ENCODE data around the gene MACROD2.

The MACROD2 gene

DNA sequence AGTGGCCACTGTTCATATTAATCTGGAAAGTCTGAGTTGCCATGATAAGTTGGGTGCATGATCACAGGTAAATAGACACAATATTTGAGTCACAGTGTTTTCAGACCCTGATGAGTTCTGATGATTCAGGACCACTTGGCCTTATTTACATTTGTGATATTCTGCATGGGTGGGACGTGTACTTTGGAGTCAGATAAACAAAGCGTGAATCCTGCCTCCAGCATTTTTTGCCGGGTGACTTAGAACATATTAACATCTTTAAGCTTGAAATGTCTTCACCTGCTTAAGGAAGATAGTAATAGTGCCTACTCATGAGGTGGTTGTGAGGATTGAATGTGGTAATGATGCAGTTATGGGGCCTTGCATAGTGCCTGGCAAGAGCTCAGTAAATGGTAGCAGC, 1582.8 kb downstream of the MACROD2 start:
- no peak for DNase-seq

DNA sequence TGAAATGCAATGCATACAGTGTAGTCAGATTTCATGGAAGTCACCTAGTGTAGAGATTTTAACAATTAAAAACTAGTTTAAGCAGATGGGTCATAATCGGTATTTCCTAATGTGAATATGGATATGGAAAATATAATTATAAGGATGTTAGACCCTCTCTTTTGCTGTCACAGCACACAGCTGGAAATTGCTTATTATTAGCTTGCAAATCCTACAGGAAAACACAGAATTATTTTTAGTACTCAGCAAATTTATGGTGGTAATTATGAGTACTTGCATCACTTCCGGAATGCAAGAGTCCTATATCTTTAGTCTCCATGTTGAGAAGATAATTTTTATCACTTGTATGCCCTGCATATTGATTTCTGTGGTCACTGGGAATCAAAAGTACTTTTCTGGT, 1584.4 kb downstream of the MACROD2 start:
- DNase-seq, result no peak

DNA sequence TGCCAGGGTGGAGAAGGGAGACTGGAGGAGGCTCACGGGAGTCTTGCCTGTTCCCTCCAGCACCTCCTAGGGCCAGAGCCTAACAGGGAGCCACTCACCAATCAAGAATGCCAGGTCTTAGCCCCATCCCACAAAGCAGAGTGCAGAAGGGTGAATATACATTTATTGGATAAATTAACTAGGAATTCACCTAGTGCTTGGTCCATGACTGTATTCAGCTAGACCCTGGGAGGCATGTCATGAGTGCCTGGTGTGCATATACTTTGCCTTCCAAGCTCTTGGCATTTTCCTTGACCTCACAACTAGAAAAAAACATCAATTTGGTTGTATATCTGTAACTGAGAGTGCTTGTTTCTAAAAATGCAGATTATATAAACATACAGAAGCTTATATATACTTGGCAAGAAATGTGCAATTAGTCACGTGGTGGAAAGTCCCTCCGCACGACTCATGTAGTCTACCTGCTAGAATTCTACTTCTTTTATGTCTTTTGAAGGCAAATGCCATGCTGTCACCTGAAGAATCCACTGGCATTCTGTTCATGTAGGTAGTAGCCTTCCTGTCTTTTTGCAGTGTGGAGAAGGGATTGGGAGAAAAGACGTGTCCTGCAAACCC, 1586.9 kb downstream of the MACROD2 start:
- DNase-seq, result no peak

DNA sequence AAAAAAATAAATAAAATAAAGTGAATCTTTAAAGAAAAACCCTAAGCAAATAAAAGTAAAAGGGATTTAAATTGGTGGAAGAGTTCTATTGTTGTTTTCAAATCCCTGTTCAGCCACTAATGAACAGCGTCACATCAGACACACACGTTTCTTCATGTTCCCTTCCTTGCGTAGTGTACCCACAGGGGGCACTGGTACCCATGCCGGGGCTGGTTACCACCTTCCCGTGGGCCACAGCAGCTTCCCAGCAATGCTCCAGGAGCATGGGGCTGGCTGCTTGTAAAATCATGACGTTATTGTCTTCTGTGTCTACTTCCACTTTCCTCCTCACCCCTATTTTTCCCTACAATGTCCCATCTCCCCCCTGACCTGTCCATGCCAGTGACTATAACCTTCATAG, 1589.2 kb downstream of the MACROD2 start:
- DNase-seq, result no peak

DNA sequence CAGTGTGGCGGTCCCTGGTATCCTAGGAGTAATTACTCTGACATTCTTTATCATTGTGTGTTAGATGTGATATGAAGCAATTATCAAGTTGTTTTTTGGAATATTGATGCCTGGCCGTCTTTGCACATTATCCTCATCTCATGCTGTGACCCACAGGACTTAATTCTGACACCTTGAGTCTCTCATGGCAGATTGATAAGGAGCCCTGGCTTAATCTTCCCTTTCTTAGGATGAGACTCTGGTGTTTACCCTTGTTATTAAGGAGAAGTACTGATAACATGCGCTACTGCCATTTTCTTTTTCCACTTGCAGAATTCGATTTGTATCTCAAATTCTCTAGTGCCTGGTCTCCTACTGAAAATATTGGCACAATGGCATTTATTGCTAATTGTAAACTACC, 1597.8 kb downstream of the MACROD2 start:
- DNase-seq, result peak; percentile 85

DNA sequence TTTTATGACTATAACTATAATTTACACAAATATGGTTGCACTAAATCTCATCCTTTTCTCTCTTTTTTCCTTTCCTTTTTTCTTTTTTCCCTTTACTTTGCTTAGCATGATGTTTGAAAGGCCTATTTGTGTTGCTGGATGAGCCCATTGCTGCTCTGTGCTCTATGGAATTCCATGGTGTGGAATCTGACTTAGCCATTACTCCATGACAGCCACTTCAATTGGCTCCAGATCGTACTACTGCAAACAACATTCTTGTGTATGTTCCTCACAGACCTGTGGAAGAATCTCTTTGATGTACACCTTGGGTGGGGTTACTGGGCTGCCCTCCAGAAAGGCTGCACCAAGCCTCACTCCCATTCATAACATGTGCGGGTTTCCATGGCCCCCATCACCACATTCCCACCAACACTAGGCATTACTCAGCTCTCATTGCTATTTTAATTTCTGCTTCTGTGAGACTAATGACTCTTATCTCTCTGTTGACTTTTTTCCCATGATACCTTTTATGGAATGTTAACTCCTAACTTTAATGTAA, 1598.9 kb downstream of the MACROD2 start:
- no peak for DNase-seq

DNA sequence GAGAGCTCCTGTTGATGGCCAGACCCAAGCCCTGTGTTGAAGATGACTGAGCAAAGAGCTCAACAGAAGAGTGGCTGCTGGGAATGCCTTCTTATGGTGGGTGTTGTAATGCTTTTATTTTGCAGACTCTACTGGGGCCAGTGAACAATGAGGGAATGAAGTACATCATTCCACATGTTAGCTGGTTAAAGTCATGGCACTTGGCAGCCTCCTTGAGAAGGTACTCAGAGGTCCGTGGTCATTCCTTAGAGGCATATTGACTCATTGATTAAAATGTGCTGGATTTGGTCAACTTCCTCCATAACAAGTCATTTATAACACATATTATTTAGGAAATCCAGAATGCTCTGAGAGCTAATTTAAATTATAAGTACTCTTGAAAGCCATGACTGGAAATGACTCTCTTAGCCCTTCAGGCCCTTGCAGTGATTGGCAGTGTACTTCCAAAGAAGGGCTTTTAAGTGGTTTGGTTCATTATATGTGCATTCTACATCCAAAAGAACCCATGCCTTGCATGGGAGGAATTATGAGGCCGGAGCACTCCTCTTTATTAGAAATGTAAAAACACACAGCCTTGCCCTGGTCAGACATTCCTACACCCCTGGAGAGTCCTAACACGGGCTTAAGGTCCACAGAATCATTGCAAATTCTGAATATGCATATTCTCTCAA, 1601.0 kb downstream of the MACROD2 start:
- no peak for DNase-seq

DNA sequence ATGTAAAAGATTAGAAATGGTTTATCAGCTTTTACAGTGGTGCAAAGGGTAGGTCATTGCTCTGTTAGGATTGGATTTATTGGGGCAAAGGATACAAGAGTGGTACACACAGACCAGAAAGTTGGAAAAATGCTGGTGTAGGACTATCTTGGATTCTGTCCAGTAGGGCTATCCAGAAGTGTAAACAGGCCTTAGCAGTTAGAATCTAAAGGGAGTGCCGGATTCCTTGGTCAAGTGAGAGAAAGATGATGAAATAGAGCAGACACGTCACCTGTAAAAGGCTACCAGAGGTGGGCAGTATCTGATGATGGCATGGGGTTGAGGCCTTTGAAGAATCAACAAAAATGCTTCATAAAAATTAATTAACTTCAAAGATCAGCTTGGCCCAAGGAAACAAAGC, 1602.0 kb downstream of the MACROD2 start:
- no peak for DNase-seq

DNA sequence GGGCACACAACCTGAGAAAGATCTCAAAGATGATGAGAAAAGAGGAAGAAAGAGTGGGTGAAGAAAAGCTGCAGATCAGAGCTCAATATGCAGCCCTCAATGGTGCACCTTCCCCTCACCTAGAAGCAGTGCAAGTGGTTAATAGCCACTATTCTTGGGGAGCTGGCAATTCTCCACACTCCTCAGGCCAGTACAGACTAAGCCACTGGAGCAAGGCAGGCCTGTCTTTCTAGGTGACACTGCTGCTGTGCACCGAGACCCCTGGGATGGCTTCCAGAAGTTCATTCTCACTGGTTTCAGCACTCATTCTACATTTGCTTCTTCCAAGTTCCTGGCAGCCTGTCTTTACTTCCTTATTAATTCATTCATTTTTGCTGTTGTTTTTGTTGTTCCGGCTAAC, 1604.6 kb downstream of the MACROD2 start:
- DNase-seq, result no peak

DNA sequence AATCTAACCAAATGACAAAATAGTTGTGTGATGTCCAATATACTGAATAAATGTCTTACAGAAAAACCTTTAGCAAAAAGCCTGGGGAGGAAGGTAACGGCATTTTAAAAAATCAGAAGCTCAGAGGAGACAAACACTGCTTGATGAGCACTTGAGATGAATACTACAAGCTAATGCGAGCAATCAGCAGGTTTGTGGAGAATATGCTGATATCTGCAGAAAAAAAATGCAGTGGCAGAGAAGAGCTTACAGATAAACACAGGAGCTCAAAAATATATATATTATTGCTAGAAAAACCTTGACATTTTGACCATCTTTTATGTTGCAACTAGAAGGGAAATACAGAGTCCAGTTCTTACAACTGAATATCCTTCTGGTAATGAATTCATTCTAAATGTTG, 1605.2 kb downstream of the MACROD2 start:
- DNase-seq, result no peak

DNA sequence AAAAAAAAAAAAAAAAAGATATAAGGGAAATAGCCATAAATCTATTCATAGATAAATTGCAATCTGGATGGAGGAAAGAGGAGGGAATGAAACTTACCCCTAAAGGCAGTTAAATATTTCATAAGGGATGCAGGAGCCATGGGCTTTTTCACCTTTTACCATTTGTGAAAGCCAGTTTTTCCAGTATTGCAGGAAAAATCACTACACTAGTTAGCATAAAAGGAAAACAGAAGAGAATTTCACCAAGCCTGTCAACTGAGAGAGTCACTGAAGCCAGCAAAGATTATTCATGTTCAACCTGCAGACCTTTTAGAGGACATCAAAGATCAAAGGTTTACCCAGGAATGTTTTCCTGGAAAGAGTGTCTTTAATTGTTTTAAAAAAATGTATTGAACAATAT, 1608.2 kb downstream of the MACROD2 start:
- no peak for DNase-seq

DNA sequence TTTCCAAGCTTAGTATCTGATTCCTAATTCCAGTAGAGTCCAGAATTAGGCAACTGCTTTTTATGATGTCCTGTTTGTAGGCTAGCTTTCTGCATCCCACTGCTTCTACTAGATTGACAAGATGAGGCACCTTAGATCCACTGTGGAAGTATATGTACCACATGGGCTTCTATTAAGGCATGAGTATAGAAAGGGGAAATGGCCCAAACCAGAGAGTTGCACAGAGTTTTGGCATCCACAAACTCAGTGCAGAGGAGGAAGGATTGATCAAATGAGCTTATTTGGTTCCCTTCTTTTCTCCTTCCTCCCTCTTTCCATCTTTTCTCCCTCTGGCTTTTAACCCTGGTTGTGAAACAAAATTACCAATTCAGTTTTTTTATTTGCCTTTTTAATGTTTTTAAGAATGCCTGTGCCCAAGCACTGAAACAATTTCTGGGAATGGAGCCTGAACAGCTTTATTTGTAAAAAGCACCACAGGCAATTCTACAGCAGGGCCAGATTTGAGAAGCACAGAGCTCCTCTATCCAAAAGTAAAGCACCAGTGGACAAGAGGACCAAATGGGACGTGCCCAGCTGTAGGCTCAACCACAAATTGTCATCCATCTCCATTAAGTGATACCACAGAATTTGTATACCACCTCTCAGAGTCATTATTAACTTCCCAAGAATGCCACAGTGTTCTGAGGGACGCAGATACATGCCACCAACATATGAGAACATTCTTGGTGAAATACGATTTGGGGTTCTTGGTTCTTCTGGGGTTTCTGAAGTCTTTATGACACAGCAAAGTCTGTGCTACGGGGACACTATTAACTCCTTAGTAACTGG, 1608.9 kb downstream of the MACROD2 start:
- no peak for DNase-seq

DNA sequence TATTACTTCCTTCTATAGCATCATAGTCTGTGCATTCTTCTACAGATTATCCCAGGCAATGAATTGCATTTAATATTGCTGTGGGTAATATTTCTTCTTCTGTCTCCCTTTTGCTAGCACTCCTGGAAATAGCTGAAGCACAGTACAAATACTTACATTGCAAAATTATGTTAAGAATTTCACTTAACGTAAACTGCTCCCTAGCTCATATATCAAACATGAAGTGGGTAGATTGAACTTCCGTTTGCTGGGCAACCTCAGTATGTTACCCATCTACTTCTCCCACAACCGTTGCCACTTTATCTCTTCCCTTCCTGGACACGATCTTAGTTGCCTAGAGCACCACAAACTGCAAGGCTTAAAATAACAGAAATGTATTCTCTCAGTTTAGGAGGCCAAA, 1614.6 kb downstream of the MACROD2 start:
- no peak for DNase-seq

DNA sequence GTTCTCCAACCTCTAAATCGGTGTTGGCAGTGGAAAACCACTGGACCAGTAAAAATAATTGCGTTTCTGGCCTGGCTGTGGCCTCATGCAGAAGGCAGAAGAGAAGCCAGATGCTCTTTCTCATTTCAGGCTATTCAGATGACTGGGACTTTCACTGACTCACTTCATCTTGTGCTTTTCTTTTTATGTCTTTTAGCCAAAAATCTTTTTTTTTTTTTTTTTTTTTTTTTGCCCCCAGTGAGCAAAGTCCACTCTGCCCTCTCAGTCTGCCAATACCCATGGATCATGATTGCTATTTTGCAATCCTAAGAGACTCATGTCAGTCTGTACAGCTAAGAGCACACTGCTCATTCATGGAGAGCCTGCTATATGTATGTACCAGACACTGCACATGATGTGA, 1615.5 kb downstream of the MACROD2 start:
- no peak for DNase-seq

DNA sequence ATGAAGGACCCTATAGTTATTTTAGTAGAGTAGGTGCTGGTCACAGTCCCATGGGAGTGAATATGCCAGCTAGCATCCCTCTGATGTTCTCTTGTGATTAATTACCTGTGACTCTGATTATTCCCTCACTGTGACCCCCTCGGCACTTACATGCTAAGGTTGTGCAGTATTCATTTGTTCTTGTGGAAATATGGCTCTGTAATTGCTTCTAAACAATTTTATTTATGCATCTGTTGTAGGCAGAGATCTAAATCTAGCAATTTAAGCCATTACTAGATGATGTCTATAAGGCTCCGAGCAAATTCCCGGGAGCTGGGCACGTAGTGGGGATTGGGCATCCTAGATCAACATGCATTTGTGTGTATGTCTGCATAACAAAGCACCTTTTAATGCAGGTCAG, 1616.2 kb downstream of the MACROD2 start:
- DNase-seq, result no peak

DNA sequence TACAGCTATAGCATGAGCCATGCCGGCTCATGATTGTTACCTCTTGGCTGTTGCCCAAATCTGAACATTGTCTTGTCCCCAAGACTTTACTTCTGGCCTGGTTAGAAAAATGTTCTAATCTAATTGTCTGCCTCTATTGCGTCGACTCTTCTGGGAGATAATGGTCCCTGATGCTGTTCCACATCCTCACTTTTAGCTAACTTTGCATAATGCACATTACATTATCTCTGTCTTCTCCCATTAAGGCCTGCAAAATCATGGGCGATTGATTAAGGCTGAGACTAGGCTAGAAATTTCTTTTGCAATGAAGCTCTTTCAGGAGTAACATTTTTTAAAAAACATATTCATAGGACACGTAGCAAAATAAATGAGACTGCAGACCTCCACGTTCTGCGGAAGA, 1616.9 kb downstream of the MACROD2 start:
- DNase-seq, result no peak

DNA sequence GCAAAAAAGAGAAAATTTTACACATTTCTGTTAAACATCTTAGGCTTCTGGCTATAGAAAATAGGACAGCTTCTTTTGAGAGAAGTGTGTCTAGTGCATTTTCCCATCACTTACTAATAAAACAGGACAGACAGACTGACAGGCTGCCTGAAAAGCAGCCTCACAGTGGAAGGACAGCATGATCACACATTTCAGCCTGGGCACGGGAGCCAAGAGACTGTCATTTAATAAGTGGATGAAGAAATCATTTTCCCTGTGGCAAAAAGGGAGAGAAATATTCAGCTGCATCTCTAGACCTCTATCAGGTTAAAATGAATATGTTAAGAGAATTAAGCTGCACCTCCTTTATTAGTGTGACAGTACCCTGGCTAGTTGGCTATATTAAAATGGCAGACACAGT, 1617.5 kb downstream of the MACROD2 start:
- DNase-seq, result no peak

DNA sequence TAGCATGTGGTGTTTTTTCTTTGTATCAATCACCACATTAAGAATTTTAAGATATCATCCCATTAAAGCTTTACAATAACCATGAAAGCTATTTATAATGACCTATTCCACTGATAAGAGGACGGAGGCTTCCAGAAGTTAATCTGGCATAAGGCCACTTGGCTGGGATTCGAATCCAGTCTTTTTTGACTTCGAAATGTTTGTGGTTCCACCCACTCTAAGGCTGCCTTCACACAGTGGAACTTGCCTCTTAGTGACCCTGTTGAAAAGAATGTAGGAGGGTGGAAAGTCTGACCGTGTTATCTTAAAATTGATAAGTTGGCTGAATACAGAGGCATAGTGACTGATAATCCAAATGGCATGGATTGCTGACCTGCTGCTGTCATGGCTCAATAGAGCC, 1618.2 kb downstream of the MACROD2 start:
- DNase-seq, result no peak

DNA sequence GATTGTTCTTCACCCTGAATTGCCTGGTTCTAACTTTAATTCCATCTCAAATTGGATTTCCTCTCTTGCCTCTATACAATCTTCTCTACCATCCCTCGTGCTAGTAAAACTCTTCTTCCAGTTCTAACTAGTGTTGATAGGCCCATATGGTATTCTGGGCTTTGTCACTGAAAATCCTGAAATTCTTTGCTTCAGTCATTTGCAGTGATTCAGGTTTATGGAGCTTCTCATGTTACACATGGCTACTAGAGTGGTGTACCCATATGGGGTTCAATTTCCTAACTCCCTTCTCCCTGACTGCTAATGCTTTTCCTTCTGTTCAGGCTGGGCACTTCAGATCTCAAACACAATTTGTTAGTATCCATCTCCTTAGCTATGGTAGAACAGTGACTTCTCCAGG, 1621.3 kb downstream of the MACROD2 start:
- no peak for DNase-seq

DNA sequence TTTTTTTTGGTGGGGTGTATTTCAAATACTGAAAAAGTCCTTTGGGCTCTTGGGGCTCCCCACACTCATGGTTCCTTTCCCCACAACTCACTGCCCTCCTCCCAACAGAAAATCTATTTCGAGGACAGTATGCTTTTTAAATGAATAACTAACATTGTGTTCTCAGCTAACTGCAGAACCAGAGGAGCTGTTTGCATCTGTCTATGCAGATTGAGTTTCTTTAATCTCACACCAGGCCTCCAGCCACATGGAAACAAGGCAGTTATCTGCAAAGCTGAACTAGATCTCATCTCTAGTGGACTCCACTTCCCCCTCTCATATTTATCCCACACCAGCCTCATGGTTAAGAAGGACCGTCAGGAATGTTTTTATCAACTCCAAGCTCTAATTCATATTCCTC, 1622.8 kb downstream of the MACROD2 start:
- no peak for DNase-seq

DNA sequence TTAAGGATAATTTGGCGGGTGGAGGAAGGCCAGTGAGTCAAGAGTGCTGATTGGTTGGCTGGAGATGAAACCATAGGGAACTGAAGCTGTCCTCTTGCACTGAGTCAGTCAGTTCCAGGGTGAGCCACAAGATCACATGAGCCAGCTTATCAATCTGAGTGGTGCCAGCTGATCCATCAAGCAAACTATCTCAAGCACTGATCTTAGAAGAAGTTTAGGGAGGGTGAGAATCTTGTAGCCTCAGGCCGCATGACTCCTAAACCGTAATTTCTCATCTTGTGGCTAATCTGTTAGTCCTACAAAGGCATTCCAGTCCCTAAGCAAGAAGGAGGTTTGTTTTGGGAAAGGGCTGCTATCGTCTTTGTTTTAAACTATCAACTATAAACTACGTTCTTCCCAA, 1623.6 kb downstream of the MACROD2 start:
- no peak for DNase-seq

DNA sequence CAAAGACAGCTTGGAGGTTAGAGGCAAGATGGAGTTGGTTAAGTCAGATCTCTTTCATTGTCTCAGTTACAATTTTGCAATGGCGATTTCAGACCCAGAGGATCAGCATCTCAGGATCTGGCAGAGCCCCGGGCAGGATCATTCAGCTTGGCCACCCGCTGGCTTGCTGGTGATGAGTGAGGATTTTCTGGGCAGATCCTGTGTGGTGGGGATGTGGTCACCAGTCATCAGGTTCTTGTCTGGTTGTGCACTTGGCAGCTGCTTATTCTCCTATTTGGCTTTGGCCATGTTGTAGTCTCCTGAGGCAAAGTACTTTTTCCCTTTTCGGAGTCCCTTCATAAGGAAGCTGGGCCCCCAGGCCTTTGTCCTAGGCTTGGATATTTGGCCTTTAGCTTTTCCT, 1624.0 kb downstream of the MACROD2 start:
- no peak for DNase-seq

DNA sequence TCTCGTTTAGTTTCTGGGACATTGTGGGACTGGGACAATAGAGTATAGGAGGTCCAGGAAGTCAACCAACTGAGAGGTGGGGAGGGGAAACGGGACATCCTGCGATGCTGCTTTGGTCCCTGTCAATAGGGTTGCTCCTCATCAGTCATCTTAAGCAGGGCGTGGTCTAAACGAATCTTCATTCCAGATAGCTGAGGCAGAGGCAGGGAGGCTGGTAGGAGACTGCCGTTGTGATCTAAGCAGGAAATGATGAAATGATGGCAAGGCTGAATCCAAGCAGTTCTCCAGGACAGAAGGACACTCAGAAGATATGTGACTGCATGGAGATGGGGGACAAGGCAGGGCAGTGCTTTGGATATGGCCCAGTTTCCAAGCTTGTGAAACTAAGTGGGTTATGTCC, 1624.5 kb downstream of the MACROD2 start:
- DNase-seq, result no peak

DNA sequence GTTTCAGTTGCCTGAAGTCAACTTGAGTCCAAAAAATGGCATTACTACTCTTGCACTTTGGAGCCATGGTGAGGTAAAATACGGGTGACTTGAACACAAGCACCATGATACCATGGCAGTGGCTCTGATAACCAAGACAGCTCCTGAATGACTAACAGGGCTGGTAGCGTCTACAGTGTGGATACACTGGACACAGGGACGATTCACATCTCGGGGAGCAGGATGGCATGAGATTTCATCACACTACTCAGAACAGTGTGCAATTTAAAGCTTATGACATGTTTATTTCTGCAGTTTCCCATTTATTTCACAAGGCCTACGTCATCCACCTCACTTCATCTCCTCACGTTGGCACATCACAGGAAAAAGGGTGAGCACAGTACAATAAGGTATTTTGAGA, 1627.1 kb downstream of the MACROD2 start:
- no peak for DNase-seq

All from NCI-H82 (cell line).